ENCODE results near the gene ZNF836.
A peak's percentile ranks its signal among the peaks of the same experiment; 100 is the strongest.
"Not testable (repeated sequence)": the region's sequence is repeated elsewhere in the genome, so short reads cannot be mapped to it uniquely, and the experiment has no call there.

The ZNF836 gene

GRCh38 chr19:52206481-52206880, 35.1 kb upstream of the ZNF836 start:
- Histone ChIP-seq H3K4me3 (ENCODE audit: low read depth in 1 of 5, low read length in 5 of 5) (no peak overlapping the region), H3K4me1 (ENCODE audit: control insufficient read depth in 5 of 5, insufficient read depth in 5 of 5, low read length in 5 of 5) (no peaks in the 10 kb centered on the region), H3K27me3 (ENCODE audit: control insufficient read depth in 5 of 5, insufficient read depth in 4 of 5, low read length in 5 of 5) (no peaks in the 10 kb centered on the region), H3K36me3 (ENCODE audit: control insufficient read depth in 5 of 5, insufficient read depth in 5 of 5, low read length in 5 of 5) (peaks cover 25 to 97% (median 87%) of the 10 kb centered on the region in 5 donors), H3K9ac (ENCODE audit: low read length in 5 of 5) (no peak overlapping the region), H3K9me3 (ENCODE audit: control insufficient read depth in 5 of 5, low read length in 5 of 5) (no peaks in the 10 kb centered on the region), H3K27ac (ENCODE audit: low read depth, low read length) (no peak overlapping the region)

- H3K4me1 ChIP-seq (ENCODE audit: control insufficient read depth in 5 of 5, insufficient read depth in 5 of 5, low read length in 5 of 5): peaks cover 6 to 25% (median 24%) of the 10 kb centered on the region in 5 donors
These were observed 29.5 kb upstream of the ZNF836 start for GRCh38 chr19:52200755-52201391.

GRCh38 chr19:52200044-52200443, 28.6 kb upstream of the ZNF836 start:
- Histone ChIP-seq H3K27me3 (ENCODE audit: control insufficient read depth in 5 of 5, insufficient read depth in 4 of 5, low read length in 5 of 5) (no peaks in the 10 kb centered on the region), H3K4me3 (ENCODE audit: low read depth in 1 of 5, low read length in 5 of 5) (no peak overlapping the region), H3K27ac (ENCODE audit: low read depth, low read length) (peak overlapping the region; percentile 78), H3K4me1 (ENCODE audit: control insufficient read depth in 5 of 5, insufficient read depth in 5 of 5, low read length in 5 of 5) (peaks cover 6 to 25% (median 24%) of the 10 kb centered on the region in 5 donors), H3K9ac (ENCODE audit: low read length in 5 of 5) (peak overlapping the region in 4 of 5 donors; percentile 27 to 54 (median 38)), H3K36me3 (ENCODE audit: control insufficient read depth in 5 of 5, insufficient read depth in 5 of 5, low read length in 5 of 5) (peaks cover 30 to 77% (median 67%) of the 10 kb centered on the region in 5 donors), H3K9me3 (ENCODE audit: control insufficient read depth in 5 of 5, low read length in 5 of 5) (no peaks in the 10 kb centered on the region)

More at GRCh38 chr19:52200755-52201391, 29.5 kb upstream of the ZNF836 start:
- H3K9me3 ChIP-seq (ENCODE audit: control insufficient read depth in 5 of 5, low read length in 5 of 5); H3K4me3 ChIP-seq (ENCODE audit: low read depth in 1 of 5, low read length in 5 of 5); H3K27me3 ChIP-seq (ENCODE audit: control insufficient read depth in 5 of 5, insufficient read depth in 4 of 5, low read length in 5 of 5): not testable (repeated sequence)
- H3K27ac ChIP-seq (ENCODE audit: low read depth, low read length): peak overlapping the region; percentile 78
- H3K9ac ChIP-seq (ENCODE audit: low read length in 5 of 5): peak overlapping the region in 2 of 5 donors; percentile 23 to 27
- H3K36me3 ChIP-seq (ENCODE audit: control insufficient read depth in 5 of 5, insufficient read depth in 5 of 5, low read length in 5 of 5): peaks cover 30 to 77% (median 67%) of the 10 kb centered on the region in 5 donors

- Histone ChIP-seq H3K4me3 (ENCODE audit: low read depth in 1 of 5, low read length in 5 of 5) (no peak overlapping the region), H3K9me3 (ENCODE audit: control insufficient read depth in 5 of 5, low read length in 5 of 5) (no peaks in the 10 kb centered on the region), H3K27ac (ENCODE audit: low read depth, low read length) (peak overlapping the region; percentile 54), H3K36me3 (ENCODE audit: control insufficient read depth in 5 of 5, insufficient read depth in 5 of 5, low read length in 5 of 5) (peaks cover 29 to 71% (median 56%) of the 10 kb centered on the region in 5 donors), H3K4me1 (ENCODE audit: control insufficient read depth in 5 of 5, insufficient read depth in 5 of 5, low read length in 5 of 5) (peaks cover 6 to 36% (median 28%) of the 10 kb centered on the region in 5 donors), H3K27me3 (ENCODE audit: control insufficient read depth in 5 of 5, insufficient read depth in 4 of 5, low read length in 5 of 5) (no peaks in the 10 kb centered on the region), H3K9ac (ENCODE audit: low read length in 5 of 5) (no peak overlapping the region)
These were observed 27.3 kb upstream of the ZNF836 start for GRCh38 chr19:52198678-52199077.

- H3K4me1 ChIP-seq (ENCODE audit: control insufficient read depth in 5 of 5, insufficient read depth in 5 of 5, low read length in 5 of 5): peaks cover 6 to 36% (median 29%) of the 10 kb centered on the region in 5 donors
- no peak overlapping the region for H3K9ac ChIP-seq (ENCODE audit: low read length in 5 of 5)
- H3K36me3 ChIP-seq (ENCODE audit: control insufficient read depth in 5 of 5, insufficient read depth in 5 of 5, low read length in 5 of 5): peaks cover 29 to 67% (median 52%) of the 10 kb centered on the region in 5 donors
- no peaks in the 10 kb centered on the region for H3K9me3 ChIP-seq (ENCODE audit: control insufficient read depth in 5 of 5, low read length in 5 of 5)
- H3K4me3 ChIP-seq (ENCODE audit: low read depth in 1 of 5, low read length in 5 of 5): no peak overlapping the region
- no peaks in the 10 kb centered on the region for H3K27me3 ChIP-seq (ENCODE audit: control insufficient read depth in 5 of 5, insufficient read depth in 4 of 5, low read length in 5 of 5)
- H3K27ac ChIP-seq (ENCODE audit: low read depth, low read length): peak overlapping the region; percentile 54
These were observed 26.5 kb upstream of the ZNF836 start for GRCh38 chr19:52197964-52198363.

GRCh38 chr19:52196256-52196967, 25.0 kb upstream of the ZNF836 start:
- Histone ChIP-seq H3K9ac (ENCODE audit: low read length in 5 of 5) (no peak overlapping the region), H3K36me3 (ENCODE audit: control insufficient read depth in 5 of 5, insufficient read depth in 5 of 5, low read length in 5 of 5) (peaks cover 20 to 58% (median 39%) of the 10 kb centered on the region in 5 donors), H3K27ac (ENCODE audit: low read depth, low read length) (no peak overlapping the region), H3K9me3 (ENCODE audit: control insufficient read depth in 5 of 5, low read length in 5 of 5) (no peaks in the 10 kb centered on the region), H3K27me3 (ENCODE audit: control insufficient read depth in 5 of 5, insufficient read depth in 4 of 5, low read length in 5 of 5) (no peaks in the 10 kb centered on the region), H3K4me3 (ENCODE audit: low read depth in 1 of 5, low read length in 5 of 5) (no peak overlapping the region), H3K4me1 (ENCODE audit: control insufficient read depth in 5 of 5, insufficient read depth in 5 of 5, low read length in 5 of 5) (peaks cover 7 to 51% (median 45%) of the 10 kb centered on the region in 5 donors)

- Histone ChIP-seq H3K27ac (ENCODE audit: low read depth, low read length) (peak overlapping the region; percentile 27), H3K4me3 (ENCODE audit: low read depth in 1 of 5, low read length in 5 of 5) (peak overlapping the region in 1 of 5 donors; percentile 87), H3K4me1 (ENCODE audit: control insufficient read depth in 5 of 5, insufficient read depth in 5 of 5, low read length in 5 of 5) (peaks cover 7 to 44% (median 41%) of the 10 kb centered on the region in 5 donors), H3K27me3 (ENCODE audit: control insufficient read depth in 5 of 5, insufficient read depth in 4 of 5, low read length in 5 of 5) (no peaks in the 10 kb centered on the region), H3K9me3 (ENCODE audit: control insufficient read depth in 5 of 5, low read length in 5 of 5) (no peaks in the 10 kb centered on the region), H3K9ac (ENCODE audit: low read length in 5 of 5) (peak overlapping the region in 4 of 5 donors; percentile 71 to 99 (median 96)), H3K36me3 (ENCODE audit: control insufficient read depth in 5 of 5, insufficient read depth in 5 of 5, low read length in 5 of 5) (peaks cover 13 to 35% (median 27%) of the 10 kb centered on the region in 5 donors)
These were observed 20.5 kb upstream of the ZNF836 start for GRCh38 chr19:52191951-52192350.

- H3K4me3 ChIP-seq (ENCODE audit: low read depth in 1 of 5, low read length in 5 of 5): peak overlapping the region; percentile 87 to 95 (median 92)
- no peaks in the 10 kb centered on the region for H3K9me3 ChIP-seq (ENCODE audit: control insufficient read depth in 5 of 5, low read length in 5 of 5)
- H3K4me1 ChIP-seq (ENCODE audit: control insufficient read depth in 5 of 5, insufficient read depth in 5 of 5, low read length in 5 of 5): peaks cover 7 to 42% (median 41%) of the 10 kb centered on the region in 5 donors
- H3K9ac ChIP-seq (ENCODE audit: low read length in 5 of 5): peak overlapping the region; percentile 71 to 99 (median 94)
- no peaks in the 10 kb centered on the region for H3K27me3 ChIP-seq (ENCODE audit: control insufficient read depth in 5 of 5, insufficient read depth in 4 of 5, low read length in 5 of 5)
- peaks cover 11 to 30% (median 21%) of the 10 kb centered on the region in 5 donors for H3K36me3 ChIP-seq (ENCODE audit: control insufficient read depth in 5 of 5, insufficient read depth in 5 of 5, low read length in 5 of 5)
- peak overlapping the region; percentile 96 for H3K27ac ChIP-seq (ENCODE audit: low read depth, low read length)
These were observed 20.0 kb upstream of the ZNF836 start for GRCh38 chr19:52191389-52191788.

- Histone ChIP-seq H3K9me3 (ENCODE audit: control insufficient read depth in 5 of 5, low read length in 5 of 5) (no peaks in the 10 kb centered on the region), H3K27ac (ENCODE audit: low read depth, low read length) (peak overlapping the region; percentile 96), H3K36me3 (ENCODE audit: control insufficient read depth in 5 of 5, insufficient read depth in 5 of 5, low read length in 5 of 5) (peaks cover 5 to 23% (median 14%) of the 10 kb centered on the region in 5 donors), H3K4me1 (ENCODE audit: control insufficient read depth in 5 of 5, insufficient read depth in 5 of 5, low read length in 5 of 5) (peaks cover 7 to 42% (median 39%) of the 10 kb centered on the region in 5 donors), H3K4me3 (ENCODE audit: low read depth in 1 of 5, low read length in 5 of 5) (peak overlapping the region; percentile 87 to 95 (median 92)), H3K27me3 (ENCODE audit: control insufficient read depth in 5 of 5, insufficient read depth in 4 of 5, low read length in 5 of 5) (no peaks in the 10 kb centered on the region), H3K9ac (ENCODE audit: low read length in 5 of 5) (peak overlapping the region; percentile 71 to 99 (median 94))
These were observed 19.3 kb upstream of the ZNF836 start for GRCh38 chr19:52190487-52191293.
